Thyroid gland (tissue), 4 donors: ENCODE measurements around the gene WASF2.

ENCODE experiments used
- POLR2A ChIP-seq, 2 donors: fragments of 450-650 bp; IDR thresholded peaks; one replicate each; pipeline ENCODE4 v1.6.1; 2017; ENCODE audit warnings: antibody characterized with exemption in 2 of 2, mild to moderate bottlenecking in 2 of 2, moderate library complexity in 1 of 2
- TF ChIP-seq, protein P1 (sequence below), 6 experiments: fragments of 200-600 bp in 3 of 6; fragments of 450-650 bp in 3 of 6; sonication (generic) in 3 of 6; IDR thresholded peaks; one replicate each; pipeline ENCODE4 v1.5.1; 2016 to 2019; ENCODE audit warnings: antibody characterized with exemption in 6 of 6, mild to moderate bottlenecking in 2 of 6, inconsistent platforms in 1 of 6, moderate library complexity in 1 of 6

DNA sequence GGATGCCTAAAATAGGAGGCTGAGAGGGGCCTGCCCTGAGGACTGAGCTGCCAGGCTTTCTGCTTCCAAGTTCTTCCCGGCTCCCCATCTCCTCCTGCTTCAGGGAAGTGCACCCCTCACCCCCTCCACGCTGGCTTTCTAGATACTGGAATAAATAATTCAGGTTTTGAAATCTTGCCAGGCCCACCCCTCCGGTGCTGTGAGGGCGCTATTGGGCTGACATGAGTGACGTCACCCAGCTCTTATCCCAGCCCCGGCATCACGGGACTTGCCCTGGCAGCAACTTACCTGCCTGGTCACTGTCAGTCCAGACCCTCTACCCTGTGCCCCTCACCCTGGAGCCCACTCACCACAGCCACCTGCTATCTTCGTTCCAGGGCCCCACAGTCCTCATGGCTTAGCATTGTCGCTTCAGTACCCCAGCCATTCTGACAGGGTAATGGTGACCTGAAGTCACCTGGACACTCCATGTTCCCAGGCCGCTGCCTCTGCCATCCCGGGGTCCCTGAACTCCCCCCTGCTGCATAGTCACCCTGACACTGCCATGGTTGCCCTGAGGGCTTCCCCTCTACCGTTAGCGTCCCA, 98.4 kb downstream of the WASF2 start:
- TF ChIP-seq, protein P1, sequence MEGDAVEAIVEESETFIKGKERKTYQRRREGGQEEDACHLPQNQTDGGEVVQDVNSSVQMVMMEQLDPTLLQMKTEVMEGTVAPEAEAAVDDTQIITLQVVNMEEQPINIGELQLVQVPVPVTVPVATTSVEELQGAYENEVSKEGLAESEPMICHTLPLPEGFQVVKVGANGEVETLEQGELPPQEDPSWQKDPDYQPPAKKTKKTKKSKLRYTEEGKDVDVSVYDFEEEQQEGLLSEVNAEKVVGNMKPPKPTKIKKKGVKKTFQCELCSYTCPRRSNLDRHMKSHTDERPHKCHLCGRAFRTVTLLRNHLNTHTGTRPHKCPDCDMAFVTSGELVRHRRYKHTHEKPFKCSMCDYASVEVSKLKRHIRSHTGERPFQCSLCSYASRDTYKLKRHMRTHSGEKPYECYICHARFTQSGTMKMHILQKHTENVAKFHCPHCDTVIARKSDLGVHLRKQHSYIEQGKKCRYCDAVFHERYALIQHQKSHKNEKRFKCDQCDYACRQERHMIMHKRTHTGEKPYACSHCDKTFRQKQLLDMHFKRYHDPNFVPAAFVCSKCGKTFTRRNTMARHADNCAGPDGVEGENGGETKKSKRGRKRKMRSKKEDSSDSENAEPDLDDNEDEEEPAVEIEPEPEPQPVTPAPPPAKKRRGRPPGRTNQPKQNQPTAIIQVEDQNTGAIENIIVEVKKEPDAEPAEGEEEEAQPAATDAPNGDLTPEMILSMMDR (IDR thresholded peaks at IDR 0.05) = no peak
- peak in 1 of 2 donors; percentile 55 for TF ChIP-seq POLR2A (IDR thresholded peaks at IDR 0.05)
